ENCODE results near the gene CYP1B1. TPM values are rescaled to one million over a fixed set of nuclear protein-coding genes. Genes with fewer than 3 reads are reported as not detected.
A peak's percentile ranks its signal among the peaks of the same experiment; 100 is the strongest.

Gene CYP1B1
- total and polyA plus RNA-seq, 2 experiments from 2014 or later = 0.06 TPM; not detected in 1

GRCh38 chr2:38057651-38058410 lies 18.1 kb downstream of the CYP1B1 start:
- Histone ChIP-seq H3K4me1 (ENCODE audit: low read depth) (no peaks in the 10 kb centered on the region), H3K4me3 (no peak overlapping the region), H3K36me3 (no peaks in the 10 kb centered on the region), H3K27ac (no peak overlapping the region), H3K27me3 (no peaks in the 10 kb centered on the region), H3K9me3 (ENCODE audit: low read depth) (no peaks in the 10 kb centered on the region)
- no peak for TF ChIP-seq CTCF (IDR thresholded peaks at IDR 0.05; ENCODE audit: low read depth, low read length)
- no peak for DNase-seq (ENCODE audit: low read depth in 1 of 2, low spot score in 1 of 2)

- Histone ChIP-seq H3K4me1 (ENCODE audit: low read depth) (no peaks in the 10 kb centered on the region), H3K27me3 (no peaks in the 10 kb centered on the region), H3K9me3 (ENCODE audit: low read depth) (no peaks in the 10 kb centered on the region), H3K27ac (no peak overlapping the region), H3K36me3 (no peaks in the 10 kb centered on the region), H3K4me3 (no peak overlapping the region)
- no peak for DNase-seq (ENCODE audit: low read depth in 1 of 2, low spot score in 1 of 2)
- no peak for TF ChIP-seq CTCF (IDR thresholded peaks at IDR 0.05; ENCODE audit: low read depth, low read length)
These were observed 19.7 kb downstream of the CYP1B1 start for GRCh38 chr2:38056216-38056615.

GRCh38 chr2:38045811-38046210 lies 30.1 kb downstream of the CYP1B1 start:
- no peaks in the 10 kb centered on the region for H3K9me3 ChIP-seq (ENCODE audit: low read depth)
- TF ChIP-seq CTCF (IDR thresholded peaks at IDR 0.05; ENCODE audit: low read depth, low read length) = no peak

GRCh38 chr2:38039121-38039910 lies 36.6 kb downstream of the CYP1B1 start:
- no peaks in the 10 kb centered on the region for H3K36me3 ChIP-seq
- TF ChIP-seq CTCF (IDR thresholded peaks at IDR 0.05; ENCODE audit: low read depth, low read length) = no peak
- H3K4me1 ChIP-seq (ENCODE audit: low read depth) = no peaks in the 10 kb centered on the region
- no peak overlapping the region for H3K27ac ChIP-seq
- H3K9me3 ChIP-seq (ENCODE audit: low read depth) = no peaks in the 10 kb centered on the region
- H3K4me3 ChIP-seq = no peak overlapping the region
- DNase-seq (ENCODE audit: low read depth in 1 of 2, low spot score in 1 of 2) = peak in 1 of 2 donors; percentile 74
- H3K27me3 ChIP-seq = peaks cover 29% of the 10 kb centered on the region

More at GRCh38 chr2:38045811-38046210, 30.1 kb downstream of the CYP1B1 start:
- Histone ChIP-seq H3K27ac (no peak overlapping the region), H3K4me1 (ENCODE audit: low read depth) (no peaks in the 10 kb centered on the region), H3K27me3 (no peaks in the 10 kb centered on the region), H3K36me3 (no peaks in the 10 kb centered on the region), H3K4me3 (no peak overlapping the region)
- DNase-seq (ENCODE audit: low read depth in 1 of 2, low spot score in 1 of 2) = no peak

GRCh38 chr2:38038682-38039081 lies 37.3 kb downstream of the CYP1B1 start:
- TF ChIP-seq CTCF (IDR thresholded peaks at IDR 0.05; ENCODE audit: low read depth, low read length) = no peak
- Histone ChIP-seq H3K27ac (no peak overlapping the region), H3K4me3 (no peak overlapping the region), H3K27me3 (peaks cover 29% of the 10 kb centered on the region), H3K9me3 (ENCODE audit: low read depth) (no peaks in the 10 kb centered on the region), H3K36me3 (no peaks in the 10 kb centered on the region), H3K4me1 (ENCODE audit: low read depth) (no peaks in the 10 kb centered on the region)
- DNase-seq (ENCODE audit: low read depth in 1 of 2, low spot score in 1 of 2) = no peak

All from cardiac muscle cell (in vitro differentiated cells and primary cell).